Natural killer cell (primary cell): ENCODE measurements around the gene CDK14. TPM values are rescaled to one million over a fixed set of nuclear protein-coding genes. Genes with fewer than 3 reads are reported as not detected.

Experiments
- ATAC-seq, 3 donors: fragments of 150-1000 bp in 2 of 3; fragments of 200-7000 bp in 1 of 3; cut with Tn5 transposase; 1 replicate in 1 of 3; 2 replicates in 2 of 3; pipeline ENCODE4 v1.10.0; 2021; ENCODE audit warnings: mild to moderate bottlenecking in 2 of 3, moderate library complexity in 2 of 3
- DNase-seq, 2 donors: peaks; one replicate each; pipeline versions ENCODE4 v3.0.0 to v3.0.0-alpha.2; 2013 to 2021; ENCODE audit warnings: mixed read lengths in 1 of 2
- H3K27ac ChIP-seq: one replicate; pipeline ENCODE4 v1.5.1; 2013; ENCODE audit warnings: mild to moderate bottlenecking, low read length
- H3K27me3 ChIP-seq: one replicate; pipeline ENCODE4 v1.6.1; 2013; ENCODE audit warnings: low read length; ENCODE audit not compliant: control insufficient read depth, insufficient read depth
- H3K36me3 ChIP-seq: one replicate; pipeline ENCODE4 v1.6.1; 2013; ENCODE audit warnings: low read length; ENCODE audit not compliant: control insufficient read depth, insufficient read depth
- H3K4me1 ChIP-seq: one replicate; pipeline ENCODE4 v1.6.1; 2013; ENCODE audit warnings: low read length; ENCODE audit not compliant: control insufficient read depth, insufficient read depth
- H3K4me3 ChIP-seq: one replicate; pipeline ENCODE4 v1.5.1; 2013; ENCODE audit warnings: low read length
- H3K9me3 ChIP-seq: one replicate; pipeline ENCODE4 v1.6.1; 2013; ENCODE audit warnings: low read length; ENCODE audit not compliant: control insufficient read depth, insufficient read depth
- H3K27ac Mint-ChIP-seq, 2 donors: one replicate each; pipeline ENCODE4 v1.8.0; 2022; ENCODE audit warnings: mild to moderate bottlenecking in 2 of 2, mixed read lengths in 2 of 2, moderate library complexity in 1 of 2
- H3K27me3 Mint-ChIP-seq, 2 donors: one replicate each; pipeline ENCODE4 v1.8.0; 2022; ENCODE audit warnings: low read depth in 2 of 2, mixed read lengths in 2 of 2
- H3K36me3 Mint-ChIP-seq: one replicate; pipeline ENCODE4 v1.8.0; 2022; ENCODE audit warnings: mixed read lengths
- H3K4me1 Mint-ChIP-seq, 2 donors: one replicate each; pipeline ENCODE4 v1.8.0; 2022; ENCODE audit warnings: mixed read lengths in 2 of 2
- H3K4me3 Mint-ChIP-seq: one replicate; pipeline ENCODE4 v1.8.0; 2022; ENCODE audit warnings: mild to moderate bottlenecking, moderate library complexity, mixed read lengths
- H3K9me3 Mint-ChIP-seq, 2 donors: one replicate each; pipeline ENCODE4 v1.8.0; 2022; ENCODE audit warnings: mixed read lengths in 2 of 2
- CTCF ChIP-seq: fragments of 200-600 bp; IDR thresholded peaks from one replicate; pipeline ENCODE4 v1.8.0; 2022; ENCODE audit warnings: antibody characterized with exemption
- WGBS: methylation state at CpG from one replicate; pipeline ENCODE4 v1.1.7; 2013; ENCODE audit warnings: missing lambda C conversion rate; ENCODE audit not compliant: insufficient coverage; 5-methylcytosine and 5-hydroxymethylcytosine counted together
- intact Hi-C: fragments of 100-400 bp; cut with micrococcal nuclease; formaldehyde crosslinking; loops from one replicate; pipeline ENCODE4 v1.14.2; 2022
- total RNA-seq, 4 donors: library from RNA; stranded (reverse); fragments of 120-200 nt in 1 of 4; gene quantifications; one replicate each; pipeline versions ENCODE4 v1.2.3 to v1.2.4, GENCODE V29; 2013 to 2022

The CDK14 gene
- total RNA-seq, 3 donors from 2014 or later (not counting 1 experiment from before 2014, with no cell fraction given), result 1.2 to 12.5 (median 1.9) TPM

GRCh38 chr7:90668992-90669391 lies 72.9 kb downstream of the CDK14 start:
- Histone ChIP-seq H3K4me3 (no peak overlapping the region), H3K9me3 (no peaks in the 10 kb centered on the region), H3K27ac (no peak overlapping the region), H3K27me3 (no peaks in the 10 kb centered on the region), H3K36me3 (no peaks in the 10 kb centered on the region), H3K4me1 (no peaks in the 10 kb centered on the region)
- Mint-ChIP-seq H3K27ac (no peak overlapping the region), H3K27me3 (no peaks in the 10 kb centered on the region), H3K9me3 (peaks cover 2 to 3% of the 10 kb centered on the region in 2 donors), H3K36me3 (no peaks in the 10 kb centered on the region), H3K4me3 (no peak overlapping the region), H3K4me1 (no peaks in the 10 kb centered on the region)
- DNase-seq, result no peak
- intact Hi-C loops, result no loop called here
- ATAC-seq, result no peak
- no peak for TF ChIP-seq CTCF
- WGBS, result 100% methylated on average over 1 of the region's 2 CpGs

GRCh38 chr7:90669492-90669891 lies 73.4 kb downstream of the CDK14 start:
- Mint-ChIP-seq H3K36me3 (no peaks in the 10 kb centered on the region), H3K27me3 (no peaks in the 10 kb centered on the region), H3K4me3 (no peak overlapping the region), H3K9me3 (peaks cover 2 to 3% of the 10 kb centered on the region in 2 donors), H3K27ac (no peak overlapping the region), H3K4me1 (no peaks in the 10 kb centered on the region)
- no peaks in the 10 kb centered on the region for H3K27me3 ChIP-seq
- no peaks in the 10 kb centered on the region for H3K4me1 ChIP-seq
- no peak overlapping the region for H3K4me3 ChIP-seq
- DNase-seq (no peak), ATAC-seq (no peak)
- H3K9me3 ChIP-seq, result no peaks in the 10 kb centered on the region
- intact Hi-C loops, result no loop called here
- H3K27ac ChIP-seq, result no peak overlapping the region
- no peaks in the 10 kb centered on the region for H3K36me3 ChIP-seq
- WGBS, result 67% methylated on average over 1 of the region's 1 CpG
- no peak for TF ChIP-seq CTCF

GRCh38 chr7:90671571-90671970 lies 75.5 kb downstream of the CDK14 start:
- Mint-ChIP-seq H3K36me3 (no peaks in the 10 kb centered on the region), H3K9me3 (peaks cover 2 to 6% of the 10 kb centered on the region in 2 donors), H3K4me1 (no peaks in the 10 kb centered on the region), H3K27me3 (no peaks in the 10 kb centered on the region), H3K4me3 (no peak overlapping the region), H3K27ac (no peak overlapping the region)
- no peaks in the 10 kb centered on the region for H3K27me3 ChIP-seq
- DNase-seq, result no peak
- H3K4me1 ChIP-seq, result no peaks in the 10 kb centered on the region
- H3K4me3 ChIP-seq, result no peak overlapping the region
- ATAC-seq, result no peak
- no peaks in the 10 kb centered on the region for H3K36me3 ChIP-seq
- H3K27ac ChIP-seq, result no peak overlapping the region
- WGBS, result 92% methylated on average over 2 of the region's 2 CpGs
- no peak for TF ChIP-seq CTCF
- H3K9me3 ChIP-seq, result no peaks in the 10 kb centered on the region
- intact Hi-C loops, result no loop called here

DNA sequence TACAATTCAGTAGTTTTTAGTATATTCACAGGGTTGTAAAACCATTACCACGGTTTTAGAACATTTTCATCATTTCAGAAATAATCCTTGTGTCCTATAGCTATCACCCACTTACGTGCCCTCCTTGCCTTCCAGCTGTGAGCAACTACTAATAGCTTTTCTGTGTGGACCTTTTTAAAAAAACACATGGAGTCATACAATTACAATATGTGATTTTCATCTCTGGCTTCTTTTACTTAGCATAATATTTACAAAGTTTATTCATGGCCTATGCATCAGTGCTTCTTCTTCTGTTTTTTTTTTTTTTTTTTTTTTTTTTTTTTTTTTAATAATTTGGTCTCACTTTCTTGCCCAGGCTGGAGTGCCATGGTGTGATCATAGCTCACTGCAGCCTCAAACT lies 76.1 kb downstream of the CDK14 start:
- H3K36me3 Mint-ChIP-seq, result no peaks in the 10 kb centered on the region
- no peaks in the 10 kb centered on the region for H3K9me3 ChIP-seq
- no peaks in the 10 kb centered on the region for H3K36me3 ChIP-seq
- no peak overlapping the region for H3K4me3 Mint-ChIP-seq
- ATAC-seq (no peak), DNase-seq (no peak)
- H3K9me3 Mint-ChIP-seq, result peaks cover 2 to 5% of the 10 kb centered on the region in 2 donors
- no peaks in the 10 kb centered on the region for H3K27me3 Mint-ChIP-seq
- no peaks in the 10 kb centered on the region for H3K4me1 ChIP-seq
- WGBS, result 91% methylated on average over 2 of the region's 2 CpGs
- TF ChIP-seq CTCF, result no peak
- intact Hi-C loops, result no loop called here
- no peak overlapping the region for H3K4me3 ChIP-seq
- H3K27ac Mint-ChIP-seq, result no peak overlapping the region
- H3K27me3 ChIP-seq, result no peaks in the 10 kb centered on the region
- H3K27ac ChIP-seq, result no peak overlapping the region
- no peaks in the 10 kb centered on the region for H3K4me1 Mint-ChIP-seq
